Ramos (cell line): ENCODE data around the gene NMNAT2.
"Not testable (repeated sequence)": the region's sequence is repeated elsewhere in the genome, so short reads cannot be mapped to it uniquely, and the experiment has no call there.

ENCODE experiments used
- in situ Hi-C: fragments of 300-500 bp; cut with MboI; formaldehyde crosslinking; loops from one replicate; pipeline ENCODE4 v1.14.3; 2022; ENCODE audit warnings: low sequenced_read_pairs; ENCODE audit not compliant: unreplicated experiment

NMNAT2 gene

DNA sequence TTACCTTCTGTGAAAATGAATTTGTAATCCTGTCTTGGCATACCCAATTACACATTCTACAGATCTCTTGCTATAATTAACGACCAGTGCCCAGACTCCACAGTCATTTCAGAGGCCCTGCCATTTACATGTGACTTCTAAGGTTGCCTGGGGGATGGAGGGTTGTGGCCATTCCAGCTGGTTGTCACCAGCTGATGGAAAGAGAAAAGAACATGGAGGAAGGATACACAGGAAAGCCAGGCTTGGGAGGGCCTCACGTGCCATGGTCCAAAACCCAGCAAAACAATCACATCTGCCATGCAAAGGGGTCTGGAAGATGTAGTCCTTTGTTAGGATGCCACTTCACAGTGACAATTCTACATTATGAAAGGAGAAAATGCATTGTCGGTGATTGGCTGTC, 172.8 kb downstream of the NMNAT2 start:
- in situ Hi-C loops: no loop called here

DNA sequence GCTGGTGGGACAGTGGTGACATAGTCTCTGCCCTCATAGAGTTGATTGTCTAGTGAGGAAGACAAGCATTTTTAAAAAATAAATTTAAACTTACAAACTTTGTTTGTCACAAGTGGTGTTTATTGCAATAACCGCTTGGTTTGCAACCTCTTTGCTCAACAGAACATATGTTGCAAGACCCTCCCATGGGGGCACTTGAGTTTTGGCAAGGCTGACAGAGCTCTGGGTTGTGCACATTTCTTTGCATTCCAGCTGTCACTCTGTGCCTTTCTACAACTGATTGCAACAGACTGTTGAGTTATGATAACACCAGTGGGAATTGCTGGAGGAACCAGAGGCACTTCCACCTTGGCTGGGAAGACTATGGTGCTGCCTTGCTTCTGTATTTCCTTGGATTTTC, 173.7 kb downstream of the NMNAT2 start:
- in situ Hi-C loops: no loop called here

DNA sequence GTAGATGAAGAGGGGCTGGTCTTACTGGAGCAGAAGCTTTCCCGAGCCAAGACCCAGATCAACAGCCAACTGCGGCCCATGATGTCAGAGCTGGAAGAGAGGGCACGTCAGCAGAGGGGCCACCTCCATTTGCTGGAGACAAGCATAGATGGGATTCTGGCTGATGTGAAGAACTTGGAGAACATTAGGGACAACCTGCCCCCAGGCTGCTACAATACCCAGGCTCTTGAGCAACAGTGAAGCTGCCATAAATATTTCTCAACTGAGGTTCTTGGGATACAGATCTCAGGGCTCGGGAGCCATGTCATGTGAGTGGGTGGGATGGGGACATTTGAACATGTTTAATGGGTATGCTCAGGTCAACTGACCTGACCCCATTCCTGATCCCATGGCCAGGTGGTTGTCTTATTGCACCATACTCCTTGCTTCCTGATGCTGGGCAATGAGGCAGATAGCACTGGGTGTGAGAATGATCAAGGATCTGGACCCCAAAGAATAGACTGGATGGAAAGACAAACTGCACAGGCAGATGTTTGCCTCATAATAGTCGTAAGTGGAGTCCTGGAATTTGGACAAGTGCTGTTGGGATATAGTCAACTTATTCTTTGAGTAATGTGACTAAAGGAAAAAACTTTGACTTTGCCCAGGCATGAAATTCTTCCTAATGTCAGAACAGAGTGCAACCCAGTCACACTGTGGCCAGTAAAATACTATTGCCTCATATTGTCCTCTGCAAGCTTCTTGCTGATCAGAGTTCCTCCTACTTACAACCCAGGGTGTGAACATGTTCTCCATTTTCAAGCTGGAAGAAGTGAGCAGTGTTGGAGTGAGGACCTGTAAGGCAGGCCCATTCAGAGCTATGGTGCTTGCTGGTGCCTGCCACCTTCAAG, 174.8 kb downstream of the NMNAT2 start:
- in situ Hi-C loops: no loop called here

DNA sequence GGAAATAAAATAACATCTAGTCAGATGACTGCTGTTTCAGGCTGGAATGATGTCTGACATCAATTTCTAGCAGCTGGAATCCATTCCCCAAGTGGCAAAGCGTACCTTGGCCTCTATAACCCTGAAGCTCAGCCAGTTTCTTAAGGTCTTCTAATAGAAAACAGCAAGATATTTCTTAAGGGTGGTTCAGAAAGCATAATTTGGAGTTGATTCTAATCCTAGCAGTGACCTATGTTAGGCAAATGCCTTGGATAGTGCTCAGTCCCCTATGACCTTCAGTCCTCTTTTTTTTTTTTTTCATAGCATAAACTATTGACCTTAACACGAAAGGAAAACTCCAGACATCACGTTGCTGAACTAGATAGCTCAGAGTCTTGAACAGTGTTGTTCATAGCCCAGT, 175.6 kb downstream of the NMNAT2 start:
- in situ Hi-C loops: no loop called here

DNA sequence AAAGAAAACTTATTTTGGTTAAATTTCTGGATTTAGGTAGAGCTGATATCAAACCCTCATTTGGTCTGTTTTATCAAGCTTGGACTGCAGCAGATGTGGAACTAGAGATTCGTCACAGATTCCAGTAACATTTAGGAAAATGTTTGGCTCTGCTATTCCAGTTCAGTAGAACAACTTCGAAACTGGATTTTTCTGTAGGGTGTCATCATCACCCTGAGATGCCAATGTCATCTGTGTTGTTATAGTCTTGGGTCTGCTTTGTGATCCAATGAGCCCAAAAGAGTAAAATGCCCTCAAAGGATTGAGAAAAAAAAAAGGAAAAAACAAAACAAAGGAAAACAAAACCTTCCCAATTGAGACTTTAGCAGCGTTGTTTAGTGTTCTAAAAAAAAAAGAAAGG, 176.7 kb downstream of the NMNAT2 start:
- in situ Hi-C loops: no loop called here

DNA sequence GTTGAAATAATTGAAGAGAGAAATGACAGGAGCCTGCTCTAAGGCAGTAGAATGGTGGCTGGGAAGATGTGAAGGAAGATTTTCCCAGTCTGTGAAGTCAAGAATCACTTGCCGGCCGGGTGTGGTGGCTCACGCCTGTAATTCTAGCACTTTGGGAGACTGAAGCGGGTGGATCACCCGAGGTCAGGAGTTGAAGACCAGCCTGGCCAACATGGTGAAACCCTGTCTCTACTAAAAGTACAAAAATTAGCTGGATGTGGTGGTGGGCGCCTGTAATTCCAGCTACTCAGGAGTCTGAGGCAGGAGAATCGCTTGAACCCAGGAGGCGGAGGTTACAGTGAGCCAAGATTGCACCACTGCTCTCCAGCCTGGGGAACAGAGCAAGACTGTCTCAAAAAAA, 177.3 kb downstream of the NMNAT2 start:
- in situ Hi-C loops: not testable (repeated sequence)

DNA sequence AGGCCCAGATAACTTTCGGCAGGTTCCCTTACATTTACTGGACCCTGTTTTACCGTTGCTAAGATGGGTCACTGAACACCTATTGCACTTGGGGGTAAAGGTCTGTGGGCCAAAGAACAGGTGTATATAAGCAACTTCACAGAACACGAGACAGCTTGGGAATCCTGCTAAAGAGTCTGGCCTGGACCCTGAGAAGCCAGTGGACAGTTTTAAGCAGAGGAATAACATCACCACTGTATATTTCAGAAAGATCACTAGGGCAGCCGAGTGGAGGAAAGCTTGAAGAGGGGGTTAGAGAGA, 177.7 kb downstream of the NMNAT2 start:
- in situ Hi-C loops: no loop called here

DNA sequence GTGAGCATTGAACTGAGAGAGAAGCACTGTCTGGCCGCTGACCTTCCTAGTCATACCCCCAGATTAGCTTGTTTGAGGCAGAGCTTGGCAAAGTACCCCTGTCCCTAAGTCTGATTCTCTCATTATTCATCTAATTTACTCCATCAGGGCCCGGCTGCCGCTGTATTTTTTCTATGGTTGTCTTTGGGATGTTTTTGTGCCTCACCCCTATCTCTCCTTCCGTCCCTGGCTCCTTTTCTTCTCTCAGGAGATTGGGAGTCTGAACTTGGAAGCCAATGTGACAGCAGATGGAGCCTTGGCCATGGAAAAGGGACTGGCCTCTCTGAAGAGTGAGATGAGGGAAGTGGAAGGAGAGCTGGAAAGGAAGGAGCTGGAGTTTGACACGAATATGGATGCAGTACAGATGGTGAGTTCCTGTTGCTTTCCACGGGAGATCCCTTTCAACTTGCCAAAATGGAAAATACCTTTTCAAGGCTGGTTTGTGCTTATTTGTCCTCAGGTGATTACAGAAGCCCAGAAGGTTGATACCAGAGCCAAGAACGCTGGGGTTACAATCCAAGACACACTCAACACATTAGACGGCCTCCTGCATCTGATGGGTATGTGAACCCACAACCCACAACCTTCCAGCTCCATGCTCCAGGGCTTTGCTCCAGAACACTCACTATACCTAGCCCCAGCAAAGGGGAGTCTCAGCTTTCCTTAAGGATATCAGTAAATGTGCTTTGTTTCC, 178.2 kb downstream of the NMNAT2 start:
- in situ Hi-C loops: loop anchor here (10.0 kb wide), 1 partner anchor 285 kb away; the partner anchor contains the start of gene SHCBP1L

DNA sequence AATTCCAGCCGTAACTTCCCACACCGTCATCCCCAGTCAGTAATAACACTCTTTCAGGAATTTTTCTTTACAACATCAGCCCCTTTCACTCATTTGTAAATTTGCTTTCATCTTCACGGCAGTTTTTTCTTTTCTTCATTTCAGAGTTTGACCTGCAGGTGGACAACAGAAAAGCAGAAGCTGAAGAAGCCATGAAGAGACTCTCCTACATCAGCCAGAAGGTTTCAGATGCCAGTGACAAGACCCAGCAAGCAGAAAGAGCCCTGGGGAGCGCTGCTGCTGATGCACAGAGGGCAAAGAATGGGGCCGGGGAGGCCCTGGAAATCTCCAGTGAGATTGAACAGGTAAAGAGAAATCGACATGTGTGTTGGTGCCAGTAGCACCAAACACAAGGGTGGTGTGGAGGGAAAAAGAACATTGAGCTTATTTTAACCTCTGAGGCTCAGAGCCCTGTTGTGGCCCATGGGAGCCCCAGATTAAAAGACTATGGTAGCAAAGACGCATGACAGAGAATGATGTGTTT, 178.9 kb downstream of the NMNAT2 start:
- in situ Hi-C loops: loop anchor here (10.0 kb wide), 1 partner anchor 284 kb away; the partner anchor contains the start of gene SHCBP1L

DNA sequence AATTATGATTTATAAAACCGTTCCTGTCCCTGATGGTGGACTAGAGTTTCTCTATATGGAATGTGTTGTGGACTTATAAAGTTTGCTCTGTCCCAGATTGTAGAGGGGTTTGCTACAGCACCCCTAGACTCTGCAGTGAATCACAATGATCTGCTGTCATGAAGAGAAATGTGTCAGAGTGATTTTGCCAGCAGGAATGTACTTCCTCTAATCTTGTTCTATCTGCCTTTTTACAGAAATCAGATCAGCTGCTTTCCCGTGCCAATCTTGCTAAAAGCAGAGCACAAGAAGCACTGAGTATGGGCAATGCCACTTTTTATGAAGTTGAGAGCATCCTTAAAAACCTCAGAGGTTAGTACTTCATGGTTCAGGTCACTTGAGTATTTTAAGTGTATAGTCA, 180.1 kb downstream of the NMNAT2 start:
- in situ Hi-C loops: loop anchor here (10.0 kb wide), 1 partner anchor 283 kb away; the partner anchor contains the start of gene SHCBP1L

DNA sequence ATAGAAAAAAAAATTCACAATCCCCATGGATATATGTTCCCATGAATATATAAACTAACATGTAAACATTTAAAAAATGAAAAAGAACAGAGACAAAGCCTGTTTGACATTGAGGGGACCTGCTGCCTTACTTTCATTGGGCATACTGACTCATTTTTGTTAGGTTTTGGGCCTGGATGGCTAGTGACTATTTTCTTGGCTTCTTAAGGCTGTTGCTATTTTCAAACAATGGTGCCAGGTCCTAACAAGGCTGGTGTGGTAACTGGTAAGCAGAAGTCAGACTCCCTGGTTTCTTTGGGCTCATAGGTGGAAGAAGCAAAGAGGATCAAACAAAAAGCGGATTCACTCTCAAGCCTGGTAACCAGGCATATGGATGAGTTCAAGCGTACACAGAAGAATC, 181.1 kb downstream of the NMNAT2 start:
- in situ Hi-C loops: loop anchor here (10.0 kb wide), 1 partner anchor 282 kb away; the partner anchor contains the start of gene SHCBP1L

DNA sequence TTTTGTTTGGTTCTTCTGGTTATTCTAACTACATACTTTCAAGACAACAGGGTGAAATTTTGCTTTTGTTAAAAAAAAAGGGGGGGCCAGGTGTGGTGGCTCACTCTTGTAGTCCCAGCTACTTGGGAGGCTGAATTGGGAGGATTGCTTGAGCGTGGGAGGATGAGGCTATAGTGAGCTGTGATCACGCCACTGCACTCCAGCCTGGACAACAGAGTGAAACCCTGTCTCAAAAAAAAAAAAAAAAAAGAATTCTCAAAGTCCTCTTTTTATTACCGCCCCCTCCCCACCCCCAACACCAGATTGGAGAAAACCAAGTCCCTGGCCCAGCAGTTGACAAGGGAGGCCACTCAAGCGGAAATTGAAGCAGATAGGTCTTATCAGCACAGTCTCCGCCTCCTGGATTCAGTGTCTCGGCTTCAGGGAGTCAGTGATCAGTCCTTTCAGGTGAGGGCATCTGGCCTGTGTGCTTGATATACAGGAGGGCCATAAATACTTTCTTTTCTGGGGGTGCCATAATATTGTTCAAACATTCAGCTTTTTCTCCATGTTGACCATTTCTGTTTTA, 181.9 kb downstream of the NMNAT2 start:
- in situ Hi-C loops: loop anchor here (10.0 kb wide), 1 partner anchor 281 kb away; the partner anchor contains the start of gene SHCBP1L

DNA sequence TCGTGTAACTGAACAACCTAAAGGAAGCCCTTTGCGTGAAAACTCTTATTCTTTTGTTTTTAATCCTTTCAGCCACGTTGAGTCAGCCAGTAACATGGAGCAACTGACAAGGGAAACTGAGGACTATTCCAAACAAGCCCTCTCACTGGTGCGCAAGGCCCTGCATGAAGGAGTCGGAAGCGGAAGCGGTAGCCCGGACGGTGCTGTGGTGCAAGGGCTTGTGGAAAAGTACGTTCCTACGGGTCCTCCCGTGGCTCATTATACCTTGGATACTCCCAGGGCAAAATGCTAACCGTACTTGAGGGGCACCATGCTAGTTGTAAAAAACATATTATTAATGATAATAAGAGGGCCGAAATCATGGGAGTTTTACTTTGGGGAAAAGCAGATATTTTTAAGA, 182.7 kb downstream of the NMNAT2 start:
- in situ Hi-C loops: loop anchor here (10.0 kb wide), 1 partner anchor 281 kb away; the partner anchor contains the start of gene SHCBP1L

DNA sequence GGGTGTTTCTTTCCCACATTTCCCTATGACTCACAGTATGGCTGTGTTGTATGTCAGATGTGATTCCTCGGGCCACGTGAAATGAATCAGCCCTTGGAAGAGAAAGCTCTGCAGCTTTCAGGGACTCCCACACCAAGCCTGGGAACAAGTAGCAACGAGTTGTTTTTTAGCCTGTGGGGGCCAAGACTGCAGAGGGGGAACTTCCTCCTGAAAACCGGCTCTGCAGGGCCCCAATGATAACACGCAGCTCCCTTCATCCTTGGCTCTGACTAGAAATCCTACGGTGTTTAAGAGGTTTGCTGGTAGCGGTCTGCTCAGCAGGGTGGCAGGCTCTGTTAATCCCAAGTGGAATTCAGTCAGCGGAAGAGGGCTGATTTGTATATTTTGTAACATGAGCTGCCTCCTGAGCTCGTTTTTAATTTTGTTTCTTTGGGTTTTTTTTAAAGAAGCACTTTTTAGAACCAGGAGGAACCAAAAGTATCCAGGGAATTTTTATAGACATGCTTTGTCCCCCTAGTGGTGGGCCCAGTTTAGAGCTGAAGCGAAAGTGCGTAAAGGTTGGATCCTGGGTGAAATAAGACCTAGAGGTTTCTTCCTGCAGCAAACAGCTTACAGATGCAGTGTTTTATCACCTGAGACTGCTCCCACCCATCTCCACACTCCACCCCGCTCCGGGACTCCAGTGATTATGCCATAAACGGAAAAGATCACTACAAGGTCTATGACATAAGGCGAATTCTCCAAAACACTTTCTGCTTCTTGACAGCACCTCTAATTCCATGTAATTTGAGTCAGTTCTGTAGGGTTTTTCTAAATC, 183.3 kb downstream of the NMNAT2 start:
- in situ Hi-C loops: loop anchor here (10.0 kb wide), 1 partner anchor 280 kb away; the partner anchor contains the start of gene SHCBP1L

DNA sequence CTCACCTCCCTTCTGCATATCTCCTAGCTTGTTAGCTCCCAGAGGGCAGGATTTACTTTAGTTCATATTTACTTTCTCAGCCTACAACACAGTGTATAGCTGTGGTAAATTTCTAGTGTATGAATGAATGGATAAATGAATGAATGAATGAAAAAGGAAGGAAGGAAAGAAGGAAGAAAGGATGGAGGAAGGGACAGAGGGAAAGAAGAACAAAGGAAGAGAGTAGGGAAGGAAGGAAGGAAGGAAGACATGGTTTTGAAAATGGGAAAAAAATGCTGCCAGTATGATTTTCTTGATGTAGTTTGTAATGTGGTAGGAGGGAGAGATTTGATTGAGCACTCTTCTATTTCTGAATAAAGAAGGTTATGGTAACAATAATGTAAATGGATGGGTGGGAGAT, 185.1 kb downstream of the NMNAT2 start:
- in situ Hi-C loops: loop anchor here (10.0 kb wide), 1 partner anchor 278 kb away; the partner anchor contains the start of gene SHCBP1L

DNA sequence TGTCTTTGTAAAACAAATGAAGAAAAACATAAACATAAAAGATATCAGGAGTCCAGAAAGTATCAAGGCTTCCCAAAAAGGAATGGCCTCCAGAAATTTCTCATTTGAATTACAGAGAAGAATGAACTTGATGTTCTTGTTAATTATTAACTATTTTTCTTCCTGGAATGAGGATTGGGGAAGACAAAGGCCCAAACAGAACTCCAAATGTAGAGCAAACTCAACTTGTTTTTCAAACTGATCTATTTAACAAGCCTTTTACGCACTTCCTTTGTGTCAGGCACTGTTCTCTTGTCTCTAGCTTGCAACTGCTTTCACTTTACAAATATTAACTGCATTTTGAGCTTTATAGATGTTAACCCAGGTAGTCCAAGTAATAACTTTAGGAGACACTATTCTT, 186.6 kb downstream of the NMNAT2 start:
- in situ Hi-C loops: loop anchor here (10.0 kb wide), 1 partner anchor 277 kb away; the partner anchor contains the start of gene SHCBP1L

DNA sequence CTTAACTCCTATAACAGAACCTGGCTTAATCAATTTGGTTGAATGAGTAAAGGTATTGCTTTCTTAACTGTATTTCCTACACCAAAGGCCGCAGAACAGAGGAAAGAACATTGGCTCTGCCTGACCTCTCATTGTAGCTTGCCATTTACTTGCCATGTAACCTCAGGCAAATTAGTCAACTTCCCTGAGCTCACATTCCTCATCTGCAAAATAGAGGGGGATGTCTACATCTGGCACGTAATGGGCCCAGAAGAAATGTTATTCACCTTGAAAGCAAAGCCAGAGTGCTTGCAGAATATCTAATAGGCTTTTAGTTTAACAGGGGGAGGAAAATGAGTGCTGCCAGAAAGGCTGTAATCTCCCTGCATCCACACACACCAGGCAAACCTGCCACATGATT, 187.8 kb downstream of the NMNAT2 start:
- in situ Hi-C loops: loop anchor here (10.0 kb wide), 1 partner anchor 276 kb away; the partner anchor contains the start of gene SHCBP1L

DNA sequence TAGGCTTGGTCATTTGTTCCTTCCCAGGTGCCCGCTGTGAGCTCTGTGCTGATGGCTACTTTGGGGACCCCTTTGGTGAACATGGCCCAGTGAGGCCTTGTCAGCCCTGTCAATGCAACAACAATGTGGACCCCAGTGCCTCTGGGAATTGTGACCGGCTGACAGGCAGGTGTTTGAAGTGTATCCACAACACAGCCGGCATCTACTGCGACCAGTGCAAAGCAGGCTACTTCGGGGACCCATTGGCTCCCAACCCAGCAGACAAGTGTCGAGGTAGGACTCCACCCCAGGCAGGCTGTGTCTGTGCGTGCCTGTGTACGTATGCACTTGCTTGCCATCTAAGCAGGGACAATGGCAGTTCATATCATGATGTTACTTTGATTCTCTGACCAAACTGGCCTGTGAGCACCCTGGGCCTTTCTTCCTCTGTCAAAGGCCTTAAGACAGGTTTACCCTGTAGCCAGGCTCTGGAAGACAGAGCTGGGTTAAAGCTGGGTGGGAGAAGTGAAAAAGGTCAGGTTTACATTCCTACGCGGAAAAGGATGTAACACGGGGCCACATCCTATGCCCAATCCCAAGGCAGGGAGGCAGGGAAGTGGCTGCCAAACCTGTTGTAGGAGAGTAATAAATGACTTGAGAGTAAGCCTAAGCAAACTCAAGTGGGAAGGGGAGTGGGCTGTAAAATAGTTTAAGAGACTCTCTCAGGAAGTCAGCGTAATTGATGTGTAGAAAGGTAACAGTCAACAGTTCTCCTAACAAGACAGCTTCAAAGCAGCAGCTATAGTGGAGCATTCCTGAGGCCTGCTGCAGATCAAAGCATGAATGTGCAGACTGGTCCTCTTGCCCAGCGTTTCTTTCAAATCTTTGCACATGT, 189.6 kb downstream of the NMNAT2 start:
- in situ Hi-C loops: no loop called here
